Loucy (cell line): ENCODE data around the gene TMEM132D.

ENCODE experiments used
- H2AFZ ChIP-seq: fragments of 200-600 bp; sonication (generic); 2 replicates; pipeline ENCODE4 v1.6.0; 2016; ENCODE audit warnings: antibody characterized with exemption, mild to moderate bottlenecking, low read length, moderate library complexity
- H3F3A ChIP-seq: fragments of 200-600 bp; 2 replicates; pipeline ENCODE4 v1.6.0; 2016; ENCODE audit warnings: antibody characterized with exemption, low read depth, mild to moderate bottlenecking
- H3K27me3 ChIP-seq: fragments of 200-600 bp; sonication (generic); 2 replicates; pipeline ENCODE4 v1.6.1; 2014; ENCODE audit warnings: low read length, mild to moderate bottlenecking; ENCODE audit not compliant: insufficient read depth, poor library complexity, severe bottlenecking
- H3K36me3 ChIP-seq: fragments of 200-600 bp; sonication (generic); 2 replicates; pipeline ENCODE4 v1.6.1; 2016; ENCODE audit warnings: low read length; ENCODE audit not compliant: insufficient read depth
- H3K4me1 ChIP-seq: fragments of 200-600 bp; sonication (generic); 2 replicates; pipeline ENCODE4 v1.5.1; 2014; ENCODE audit warnings: low read length, mild to moderate bottlenecking; ENCODE audit not compliant: insufficient read depth, poor library complexity, severe bottlenecking
- H3K4me2 ChIP-seq: fragments of 200-600 bp; sonication (generic); 2 replicates; pipeline ENCODE4 v1.6.0; 2014; ENCODE audit warnings: antibody characterized with exemption, low read length, low read depth, mild to moderate bottlenecking; ENCODE audit not compliant: poor library complexity, severe bottlenecking
- H3K4me3 ChIP-seq: fragments of 200-600 bp; sonication (generic); 2 replicates; pipeline ENCODE4 v1.5.1; 2014; ENCODE audit warnings: low read length, mild to moderate bottlenecking, mixed read lengths; ENCODE audit not compliant: poor library complexity, severe bottlenecking
- H3K79me2 ChIP-seq: fragments of 200-600 bp; sonication (generic); 2 replicates; pipeline ENCODE4 v1.6.1; 2014; ENCODE audit warnings: low read length; ENCODE audit not compliant: insufficient read depth
- H3K9ac ChIP-seq: fragments of 200-600 bp; sonication (generic); 2 replicates; pipeline ENCODE4 v1.6.0; 2014; ENCODE audit warnings: mild to moderate bottlenecking, low read depth, low read length, moderate library complexity; ENCODE audit not compliant: poor library complexity, severe bottlenecking
- H3K9me2 ChIP-seq: fragments of 200-600 bp; sonication (generic); replicated peaks from 2 replicates; pipeline ENCODE4 v1.6.1; 2016; ENCODE audit warnings: low read depth, low read length, mixed read lengths
- H3K9me3 ChIP-seq: fragments of 200-600 bp; sonication (generic); 2 replicates; pipeline ENCODE4 v1.6.1; 2014; ENCODE audit warnings: mild to moderate bottlenecking, antibody characterized with exemption, low read length, low read depth; ENCODE audit not compliant: insufficient read depth
- H4K20me1 ChIP-seq: fragments of 200-600 bp; sonication (generic); 2 replicates; pipeline ENCODE4 v1.6.0; 2014; ENCODE audit warnings: antibody characterized with exemption, low read length, mild to moderate bottlenecking; ENCODE audit not compliant: insufficient read depth, poor library complexity, severe bottlenecking
- CTCF ChIP-seq: fragments of 200-600 bp; sonication (generic); conservative IDR thresholded peaks from 2 replicates; pipeline ENCODE4 v1.5.1; 2014; ENCODE audit warnings: mild to moderate bottlenecking, antibody characterized with exemption, low read length
- EZH2phosphoT487 ChIP-seq: fragments of 200-600 bp; IDR thresholded peaks from 2 replicates; pipeline ENCODE4 v1.6.1; 2018; ENCODE audit warnings: antibody characterized with exemption, mild to moderate bottlenecking, moderate library complexity, borderline replicate concordance

Gene TMEM132D

GRCh38 chr12:129304529-129304928 lies 599.3 kb downstream of the TMEM132D start:
- Histone ChIP-seq H3F3A (no peaks in the 10 kb centered on the region), H3K36me3 (no peaks in the 10 kb centered on the region), H3K9ac (no peak overlapping the region), H3K27me3 (no peaks in the 10 kb centered on the region), H3K4me2 (no peak overlapping the region), H2AFZ (no peak overlapping the region), H3K4me1 (no peaks in the 10 kb centered on the region), H3K4me3 (no peak overlapping the region), H3K9me3 (peaks cover 4% of the 10 kb centered on the region; the same call in 1 of the 2 replicates), H3K79me2 (no peaks in the 10 kb centered on the region), H4K20me1 (no peaks in the 10 kb centered on the region), H3K9me2 (no peaks in the 10 kb centered on the region)
- TF ChIP-seq CTCF (no peak), EZH2phosphoT487 (no peak)

GRCh38 chr12:129300011-129300410 lies 603.8 kb downstream of the TMEM132D start:
- no peaks in the 10 kb centered on the region for H3K9me2 ChIP-seq
- no peak overlapping the region for H3K9ac ChIP-seq
- no peaks in the 10 kb centered on the region for H3F3A ChIP-seq
- H3K79me2 ChIP-seq, result no peaks in the 10 kb centered on the region
- H4K20me1 ChIP-seq, result no peaks in the 10 kb centered on the region
- H3K36me3 ChIP-seq, result no peaks in the 10 kb centered on the region
- no peak overlapping the region for H3K4me2 ChIP-seq
- H3K27me3 ChIP-seq, result no peaks in the 10 kb centered on the region
- H3K4me3 ChIP-seq, result no peak overlapping the region
- no peak for TF ChIP-seq EZH2phosphoT487
- no peak for TF ChIP-seq CTCF
- H3K4me1 ChIP-seq, result no peaks in the 10 kb centered on the region
- peaks cover 4% of the 10 kb centered on the region; the same call in 1 of the 2 replicates for H3K9me3 ChIP-seq
- H2AFZ ChIP-seq, result no peak overlapping the region

- Histone ChIP-seq H3K9ac (no peak overlapping the region), H3K79me2 (no peaks in the 10 kb centered on the region), H3K36me3 (no peaks in the 10 kb centered on the region), H3K9me2 (no peaks in the 10 kb centered on the region), H3K4me1 (no peaks in the 10 kb centered on the region), H4K20me1 (no peaks in the 10 kb centered on the region), H2AFZ (no peak overlapping the region), H3K4me2 (no peak overlapping the region), H3K9me3 (peaks cover 4% of the 10 kb centered on the region; the same call in 1 of the 2 replicates), H3F3A (no peaks in the 10 kb centered on the region), H3K4me3 (no peak overlapping the region), H3K27me3 (no peaks in the 10 kb centered on the region)
- no peak for TF ChIP-seq EZH2phosphoT487
- no peak for TF ChIP-seq CTCF
Measured at GRCh38 chr12:129298921-129299320, 604.9 kb downstream of the TMEM132D start.
